ENCODE measurements around the gene SLC12A6. TPM values are rescaled to one million over a fixed set of nuclear protein-coding genes. Genes with fewer than 3 reads are reported as not detected.

Gene SLC12A6
- total RNA-seq, 1 experiment from 2014 or later, result 19.5 TPM

GRCh38 chr15:34334672-34335071 lies 2.9 kb downstream of the SLC12A6 start:
- ATAC-seq, result no peak

DNA sequence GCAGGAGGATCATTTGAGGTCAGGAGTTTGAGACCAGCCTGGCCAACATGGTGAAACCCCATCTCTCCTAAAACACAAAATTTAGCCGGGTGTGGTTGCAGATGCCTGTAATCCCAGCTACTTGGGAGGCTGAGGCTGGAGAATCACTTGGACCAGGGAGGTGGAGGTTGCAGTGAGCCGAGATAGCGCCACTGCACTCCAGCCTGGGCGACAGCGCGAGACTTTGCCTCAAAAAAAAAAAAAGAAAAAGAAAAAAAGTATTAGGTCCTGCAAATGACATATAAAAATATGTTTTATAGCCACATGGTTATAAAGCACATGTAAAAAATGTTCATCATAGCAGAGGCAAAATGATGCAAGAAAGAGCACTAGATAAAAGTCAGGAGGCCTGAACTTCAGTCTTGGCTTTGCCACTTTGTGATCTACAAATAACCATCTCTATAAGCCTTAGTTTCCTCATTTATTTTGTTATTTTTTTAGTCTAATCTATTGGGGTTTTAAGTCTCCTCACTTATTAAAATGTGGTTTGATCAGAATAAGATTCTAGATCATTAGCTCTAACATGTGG lies 4.9 kb downstream of the SLC12A6 start:
- ATAC-seq (no peak), DNase-seq (ENCODE audit: low read depth, low spot score) (no peak)
- ChIA-PET POLR2A (no interaction called here), CTCF (no interaction called here)
- no peaks in the 10 kb centered on the region for H3K9me3 ChIP-seq (ENCODE audit: control insufficient read depth, insufficient read depth, low read depth, low read length)
- no peaks in the 10 kb centered on the region for H3K36me3 ChIP-seq (ENCODE audit: control insufficient read depth, insufficient read depth, low read length)
- H3K27me3 ChIP-seq (ENCODE audit: control insufficient read depth, insufficient read depth, low read length), result no peaks in the 10 kb centered on the region
- H3K27ac ChIP-seq (ENCODE audit: low read length), result no peak overlapping the region
- in situ Hi-C loops (cut with HindIII; ENCODE audit: low pct_unique_long_range_greater_than_20kb, low sequenced_read_pairs), result no loop called here
- H3K4me3 ChIP-seq (ENCODE audit: low read depth in 2 of 2, low read length in 2 of 2), result no peak overlapping the region
- no peak for TF ChIP-seq SIN3A (IDR thresholded peaks at IDR 0.05; ENCODE audit: borderline replicate concordance, insufficient read depth, low read depth, low read length)
- no peak for TF ChIP-seq POLR2AphosphoS5 (IDR thresholded peaks at IDR 0.05; ENCODE audit: low read depth, low read length)
- no peak for TF ChIP-seq TCF7L2 (IDR thresholded peaks at IDR 0.05; ENCODE audit: low read depth, low read length)
- TF ChIP-seq CTCF (IDR thresholded peaks at IDR 0.05), result no peak
- TF ChIP-seq, protein P1, sequence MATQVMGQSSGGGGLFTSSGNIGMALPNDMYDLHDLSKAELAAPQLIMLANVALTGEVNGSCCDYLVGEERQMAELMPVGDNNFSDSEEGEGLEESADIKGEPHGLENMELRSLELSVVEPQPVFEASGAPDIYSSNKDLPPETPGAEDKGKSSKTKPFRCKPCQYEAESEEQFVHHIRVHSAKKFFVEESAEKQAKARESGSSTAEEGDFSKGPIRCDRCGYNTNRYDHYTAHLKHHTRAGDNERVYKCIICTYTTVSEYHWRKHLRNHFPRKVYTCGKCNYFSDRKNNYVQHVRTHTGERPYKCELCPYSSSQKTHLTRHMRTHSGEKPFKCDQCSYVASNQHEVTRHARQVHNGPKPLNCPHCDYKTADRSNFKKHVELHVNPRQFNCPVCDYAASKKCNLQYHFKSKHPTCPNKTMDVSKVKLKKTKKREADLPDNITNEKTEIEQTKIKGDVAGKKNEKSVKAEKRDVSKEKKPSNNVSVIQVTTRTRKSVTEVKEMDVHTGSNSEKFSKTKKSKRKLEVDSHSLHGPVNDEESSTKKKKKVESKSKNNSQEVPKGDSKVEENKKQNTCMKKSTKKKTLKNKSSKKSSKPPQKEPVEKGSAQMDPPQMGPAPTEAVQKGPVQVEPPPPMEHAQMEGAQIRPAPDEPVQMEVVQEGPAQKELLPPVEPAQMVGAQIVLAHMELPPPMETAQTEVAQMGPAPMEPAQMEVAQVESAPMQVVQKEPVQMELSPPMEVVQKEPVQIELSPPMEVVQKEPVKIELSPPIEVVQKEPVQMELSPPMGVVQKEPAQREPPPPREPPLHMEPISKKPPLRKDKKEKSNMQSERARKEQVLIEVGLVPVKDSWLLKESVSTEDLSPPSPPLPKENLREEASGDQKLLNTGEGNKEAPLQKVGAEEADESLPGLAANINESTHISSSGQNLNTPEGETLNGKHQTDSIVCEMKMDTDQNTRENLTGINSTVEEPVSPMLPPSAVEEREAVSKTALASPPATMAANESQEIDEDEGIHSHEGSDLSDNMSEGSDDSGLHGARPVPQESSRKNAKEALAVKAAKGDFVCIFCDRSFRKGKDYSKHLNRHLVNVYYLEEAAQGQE (IDR thresholded peaks at IDR 0.05; ENCODE audit: insufficient read depth in 1 of 2, low read depth in 2 of 2, low read length in 1 of 2), result no peak
- H3K4me1 ChIP-seq (ENCODE audit: control insufficient read depth, insufficient read depth, low read length), result peaks cover 22% of the 10 kb centered on the region
- intact Hi-C loops (cut with micrococcal nuclease; ENCODE audit: unreplicated experiment), result no loop called here
- no TSS peak for BruUV-seq (replicated peaks)

More at GRCh38 chr15:34334672-34335071, 2.9 kb downstream of the SLC12A6 start:
- in situ Hi-C loops (cut with HindIII; ENCODE audit: low pct_unique_long_range_greater_than_20kb, low sequenced_read_pairs) (no loop called here), intact Hi-C loops (cut with micrococcal nuclease; ENCODE audit: unreplicated experiment) (no loop called here)
- no peak overlapping the region for H3K27ac ChIP-seq (ENCODE audit: low read length)
- H3K9me3 ChIP-seq (ENCODE audit: control insufficient read depth, insufficient read depth, low read depth, low read length), result no peaks in the 10 kb centered on the region
- peaks cover 32% of the 10 kb centered on the region for H3K4me1 ChIP-seq (ENCODE audit: control insufficient read depth, insufficient read depth, low read length)
- no TSS peak for BruUV-seq (replicated peaks)
- ChIA-PET POLR2A (no interaction called here), CTCF (no interaction called here)
- DNase-seq (ENCODE audit: low read depth, low spot score), result no peak
- peaks cover 2% of the 10 kb centered on the region; the same call in 1 of the 2 replicates for H3K36me3 ChIP-seq (ENCODE audit: control insufficient read depth, insufficient read depth, low read length)
- no peaks in the 10 kb centered on the region for H3K27me3 ChIP-seq (ENCODE audit: control insufficient read depth, insufficient read depth, low read length)
- TF ChIP-seq SIN3A (IDR thresholded peaks at IDR 0.05; ENCODE audit: borderline replicate concordance, insufficient read depth, low read depth, low read length) (no peak), POLR2AphosphoS5 (IDR thresholded peaks at IDR 0.05; ENCODE audit: low read depth, low read length) (no peak), TCF7L2 (IDR thresholded peaks at IDR 0.05; ENCODE audit: low read depth, low read length) (no peak), CTCF (IDR thresholded peaks at IDR 0.05) (no peak)
- TF ChIP-seq, protein P1 (IDR thresholded peaks at IDR 0.05; ENCODE audit: insufficient read depth in 1 of 2, low read depth in 2 of 2, low read length in 1 of 2), result no peak
- no peak overlapping the region for H3K4me3 ChIP-seq (ENCODE audit: low read depth in 2 of 2, low read length in 2 of 2)

Measured in Panc1 (cell line).